GM21528 (cell line): ENCODE data around the gene MX2.

ENCODE experiments used
- ATAC-seq: cut with Tn5 transposase; IDR thresholded peaks from one replicate; pipeline ENCODE4 v1.9.1; 2021; ENCODE audit warnings: mild to moderate bottlenecking, moderate library complexity; ENCODE audit not compliant: unreplicated experiment, low FRiP score

Gene MX2

DNA sequence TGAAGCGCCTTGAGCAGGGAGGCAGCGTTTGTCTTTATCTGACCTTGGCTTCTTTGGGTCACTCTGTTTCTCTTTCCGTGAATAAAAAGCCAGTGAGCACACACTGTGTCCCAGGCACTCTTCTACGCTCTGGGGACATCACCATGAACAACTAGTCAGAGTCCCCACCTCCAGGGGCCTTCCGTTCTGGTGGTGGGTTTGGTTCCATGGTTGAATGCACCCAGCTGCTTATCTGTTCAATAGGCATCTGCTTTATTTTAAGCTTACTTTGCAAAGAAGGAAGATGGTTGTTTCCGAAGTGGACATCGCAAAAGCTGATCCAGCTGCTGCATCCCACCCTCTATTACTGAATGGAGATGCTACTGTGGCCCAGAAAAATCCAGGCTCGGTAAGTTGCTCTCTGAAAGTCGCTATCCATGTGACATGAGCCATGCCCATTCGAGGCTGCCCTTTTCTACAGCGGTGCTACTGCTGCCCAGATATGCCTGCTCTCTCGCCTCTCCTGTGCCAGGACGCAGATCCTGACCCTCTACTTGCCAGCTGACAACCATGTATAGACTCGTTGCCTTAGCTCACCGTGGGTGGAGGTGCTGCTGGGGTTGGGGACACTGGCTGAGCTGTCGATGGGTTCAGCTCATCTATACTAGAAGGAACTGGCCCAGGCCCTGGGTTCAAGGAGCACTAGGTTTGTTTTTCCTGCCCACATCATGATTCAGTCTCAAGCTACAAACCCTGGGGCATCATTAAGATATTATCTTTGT is 70.1 kb downstream of the MX2 start:
- ATAC-seq: no peak

GRCh38 chr21:41432562-41433460 is 71.0 kb downstream of the MX2 start:
- no peak for ATAC-seq

DNA sequence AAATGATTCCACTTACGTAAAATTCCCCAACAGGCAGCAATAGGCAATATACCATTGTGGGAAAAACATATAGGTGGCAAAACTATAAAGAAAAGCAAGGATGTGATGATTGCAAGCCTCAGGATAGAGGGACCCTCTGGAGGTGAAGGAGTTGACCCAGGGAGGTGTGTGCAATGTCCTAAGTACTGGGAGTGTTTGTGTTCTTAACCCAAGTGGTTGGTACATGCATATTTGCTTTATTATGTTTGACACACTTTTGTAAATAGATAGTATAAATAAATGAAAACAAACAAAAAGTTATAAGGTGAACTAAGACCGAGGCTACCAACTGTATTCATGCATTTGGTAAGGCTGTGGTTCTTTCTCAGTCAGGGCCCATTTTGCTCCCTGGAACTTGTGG is 71.7 kb downstream of the MX2 start:
- no peak for ATAC-seq

GRCh38 chr21:41435706-41436105 is 73.9 kb downstream of the MX2 start:
- no peak for ATAC-seq

DNA sequence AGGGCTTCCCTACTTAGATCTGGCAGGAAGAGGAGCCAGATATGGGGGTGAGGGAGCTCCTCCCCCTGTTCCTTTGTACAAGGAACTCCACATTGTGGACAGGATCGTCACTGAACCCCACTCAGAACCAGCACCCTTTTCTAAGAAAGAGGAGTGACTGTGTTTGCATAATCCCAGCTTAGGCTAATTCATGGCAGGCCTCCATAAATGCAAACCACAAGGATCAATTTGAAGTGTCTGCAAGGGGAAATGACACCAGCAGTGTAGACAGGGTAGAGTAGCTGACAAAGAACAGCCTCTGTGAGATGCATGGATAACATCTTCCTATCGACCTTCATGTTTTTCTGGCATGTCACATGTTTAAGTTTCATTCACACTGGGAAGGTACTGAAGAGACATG is 75.9 kb downstream of the MX2 start:
- ATAC-seq: no peak

DNA sequence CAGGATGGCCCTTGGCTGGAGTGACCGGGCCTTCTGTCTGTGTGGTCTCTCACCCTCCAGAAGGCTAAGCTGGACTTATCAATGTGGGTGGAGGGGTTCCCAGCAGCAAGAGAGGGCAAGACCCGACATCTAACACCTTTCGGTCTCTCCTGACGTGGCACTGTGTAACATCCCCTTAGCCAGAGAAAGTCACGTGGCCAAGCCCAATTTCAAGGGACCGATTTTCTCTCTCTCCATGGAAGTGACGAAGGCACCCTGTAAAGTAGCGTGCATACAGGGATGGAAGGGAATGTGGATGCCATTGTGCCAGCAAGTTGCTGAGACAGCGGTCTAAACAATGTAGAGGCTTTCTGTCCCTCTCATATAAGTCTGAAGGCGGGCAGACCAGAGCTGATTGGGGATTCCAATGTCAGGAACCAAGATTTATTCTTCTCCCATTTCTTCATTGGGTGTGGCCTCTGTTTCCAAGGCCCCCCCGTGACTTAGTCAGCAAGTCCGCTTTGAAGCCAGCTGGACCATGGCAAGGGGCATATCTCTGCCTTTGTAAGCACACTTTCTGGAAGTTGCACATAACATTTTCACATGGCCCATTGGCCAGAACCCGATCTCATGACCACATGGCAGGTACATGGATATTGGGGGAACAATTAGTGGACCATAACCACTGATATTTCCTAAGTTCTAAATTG is 76.7 kb downstream of the MX2 start:
- ATAC-seq: no peak

GRCh38 chr21:41439248-41439647 is 77.4 kb downstream of the MX2 start:
- no peak for ATAC-seq

GRCh38 chr21:41441546-41441945 is 79.7 kb downstream of the MX2 start:
- no peak for ATAC-seq

DNA sequence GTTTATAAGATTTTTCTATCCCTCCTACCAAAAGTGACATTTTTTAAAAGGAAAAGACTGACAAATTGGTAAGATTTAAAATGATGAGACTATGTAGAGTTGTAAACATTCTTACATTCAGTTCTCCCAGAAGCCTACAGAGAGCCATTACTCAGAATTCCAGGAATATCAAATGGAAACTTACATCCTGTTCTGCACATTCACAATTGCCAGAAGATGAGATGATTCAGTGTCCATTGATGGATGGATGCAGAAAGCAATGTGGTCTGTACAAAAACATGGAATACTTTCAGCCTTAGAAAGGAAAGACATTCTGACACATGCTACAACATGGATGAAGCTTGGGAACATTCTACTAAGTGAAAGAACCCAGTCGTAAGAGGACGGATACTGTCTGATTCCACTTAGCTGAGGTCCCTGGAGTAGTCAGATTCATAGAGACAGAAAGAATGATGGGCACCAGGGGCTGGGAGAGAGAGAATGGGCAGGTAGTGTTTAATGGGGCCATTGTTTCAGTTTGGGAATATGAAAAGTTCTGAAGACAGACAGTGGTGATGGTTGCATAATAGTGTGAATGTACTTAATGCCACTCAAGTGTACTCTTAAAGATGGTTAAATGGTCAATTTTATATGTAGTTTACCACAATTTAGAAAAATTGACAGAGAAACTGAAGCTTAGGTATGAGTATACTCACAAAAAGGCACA is 80.8 kb downstream of the MX2 start:
- ATAC-seq: no peak

- ATAC-seq: no peak
Measured at GRCh38 chr21:41443562-41443961, 81.7 kb downstream of the MX2 start.

DNA sequence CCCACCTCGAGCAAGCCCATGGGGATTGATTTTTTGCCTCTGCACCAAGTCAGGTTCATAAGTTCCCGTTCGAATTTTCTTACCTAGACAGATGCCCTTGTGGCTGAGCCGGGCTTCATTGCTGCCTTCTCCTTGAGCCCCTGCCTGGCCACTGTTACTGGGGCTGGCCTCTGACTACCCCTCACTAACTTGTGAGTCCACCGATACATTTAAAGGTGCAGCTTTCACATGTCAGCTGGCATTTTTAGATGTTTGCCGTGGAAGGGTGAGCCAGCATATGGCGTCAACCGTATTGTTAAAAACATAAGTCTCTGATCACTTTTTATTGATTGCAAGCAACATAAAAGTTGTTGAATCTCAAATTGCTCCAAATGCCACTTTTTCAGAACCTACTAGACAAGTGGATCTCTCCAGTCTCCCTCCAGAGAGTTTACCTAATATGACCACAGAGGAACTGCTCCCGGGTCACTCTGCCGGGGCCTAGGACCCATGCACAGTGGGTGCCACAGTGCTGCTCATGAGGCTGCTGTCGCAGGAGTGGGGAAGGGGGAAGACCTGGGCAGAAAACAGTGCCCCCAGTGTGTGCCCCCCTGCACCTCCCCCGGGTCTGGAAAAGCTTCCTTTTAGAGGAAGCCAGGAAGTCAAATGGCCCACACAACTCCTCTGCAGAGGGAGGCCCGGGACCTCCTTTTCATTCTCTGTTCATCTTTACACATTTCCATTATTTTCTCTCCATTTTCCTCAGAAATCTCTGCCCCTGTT is 83.1 kb downstream of the MX2 start:
- ATAC-seq: no peak

- no peak for ATAC-seq
Measured at GRCh38 chr21:41445465-41445862, 83.6 kb downstream of the MX2 start.

DNA sequence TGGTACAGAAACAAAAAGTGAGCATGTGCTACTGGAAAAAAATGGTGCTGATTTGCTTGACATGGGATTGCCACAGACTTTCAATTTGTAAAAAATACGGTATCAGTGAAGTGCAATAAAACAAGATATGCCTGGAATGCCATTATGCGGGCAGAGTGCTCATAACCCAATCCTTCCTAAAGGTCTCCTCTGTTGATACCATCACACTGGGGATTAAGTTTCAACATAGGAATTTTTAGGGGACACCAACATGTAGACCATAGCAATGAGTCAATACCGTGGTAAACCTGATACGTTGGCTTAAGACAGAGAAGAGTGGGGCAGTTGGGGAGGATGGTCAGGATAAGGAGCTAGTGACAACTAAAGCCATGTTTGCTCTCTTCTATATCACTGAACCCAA is 84.8 kb downstream of the MX2 start:
- no peak for ATAC-seq

DNA sequence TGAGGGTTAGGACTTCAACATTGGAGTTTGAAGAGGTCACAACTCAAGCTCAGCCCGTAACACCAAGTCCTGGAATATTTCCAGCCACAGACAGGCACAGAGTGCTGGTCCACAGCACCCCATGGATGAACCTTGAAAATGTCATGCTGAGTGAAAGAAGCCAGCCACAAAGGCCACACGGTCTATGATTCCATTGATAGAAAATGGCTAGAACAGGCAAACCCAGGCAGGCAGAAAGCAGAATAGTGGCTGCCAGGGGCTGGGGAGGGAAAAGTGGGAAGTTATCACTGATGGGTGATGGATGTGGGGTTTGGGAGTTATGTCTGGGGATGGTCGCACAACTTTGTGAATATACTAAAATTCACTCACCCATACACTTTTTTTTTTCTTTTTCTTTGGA is 85.5 kb downstream of the MX2 start:
- no peak for ATAC-seq

- ATAC-seq: no peak
Measured at GRCh38 chr21:41449613-41450012, 87.8 kb downstream of the MX2 start.

DNA sequence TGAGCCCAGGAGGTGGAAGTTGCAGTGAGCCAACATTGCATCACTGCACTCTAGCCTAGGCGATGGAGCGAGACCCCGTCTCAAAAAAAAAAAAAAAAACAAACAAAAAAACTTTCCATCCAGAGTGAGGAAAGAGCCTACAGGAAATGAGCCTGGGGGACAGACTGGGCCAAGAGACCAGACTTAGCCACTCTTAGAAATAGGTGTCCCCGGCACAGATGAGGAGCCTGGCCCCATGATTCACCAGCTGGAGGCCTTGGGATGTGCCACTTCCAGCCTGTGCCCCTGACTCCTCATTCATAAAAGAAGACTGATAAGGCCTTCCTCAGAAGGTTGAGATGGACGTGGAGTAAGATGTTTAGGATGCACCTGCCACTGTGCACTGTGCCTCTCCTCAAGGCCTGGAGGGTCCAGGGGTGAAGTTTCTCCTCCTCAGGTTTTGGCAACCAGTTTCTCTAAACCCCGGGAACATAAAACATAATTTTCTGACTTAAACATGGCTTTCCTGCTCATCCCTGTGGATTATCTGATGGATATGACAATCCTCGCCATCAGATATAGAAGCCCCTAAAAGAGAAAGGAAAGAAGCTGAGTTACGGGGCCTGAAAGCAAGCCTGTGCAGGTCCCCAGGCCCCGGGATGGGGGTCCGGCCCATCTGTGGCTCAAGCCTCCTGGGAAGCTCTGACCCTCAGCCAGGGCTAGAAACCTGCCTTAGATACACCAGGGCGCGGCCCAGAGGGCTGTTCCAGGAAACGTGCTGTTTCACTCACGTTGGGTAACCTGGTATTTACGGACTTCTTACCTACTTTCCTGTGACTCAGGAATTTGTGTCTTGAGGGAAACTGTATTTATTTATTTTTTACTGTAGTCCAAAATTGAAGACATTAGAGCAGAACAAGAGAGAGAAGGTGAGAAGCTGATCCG is 90.2 kb downstream of the MX2 start:
- no peak for ATAC-seq

- ATAC-seq: no peak
Measured at GRCh38 chr21:41453198-41453597, 91.4 kb downstream of the MX2 start.

DNA sequence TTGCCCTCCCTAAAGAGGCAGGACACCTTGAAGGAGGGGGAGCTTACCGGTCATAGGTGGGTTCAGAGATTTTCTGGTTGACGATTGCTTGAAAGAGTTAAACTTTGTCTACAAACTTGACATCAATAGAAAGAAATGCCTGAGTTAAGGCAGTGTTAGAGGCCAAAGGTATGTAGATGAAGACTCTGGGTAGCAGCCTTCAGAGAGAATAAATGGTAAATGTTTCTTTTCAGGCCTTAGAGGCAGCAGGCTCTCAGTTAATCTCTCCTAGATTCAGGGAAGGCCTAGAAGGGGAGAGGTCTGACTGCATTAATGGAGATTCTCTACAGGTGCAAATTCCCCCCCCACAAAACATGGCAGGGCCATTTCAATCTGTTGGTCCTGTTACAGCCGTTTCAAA is 91.9 kb downstream of the MX2 start:
- no peak for ATAC-seq

DNA sequence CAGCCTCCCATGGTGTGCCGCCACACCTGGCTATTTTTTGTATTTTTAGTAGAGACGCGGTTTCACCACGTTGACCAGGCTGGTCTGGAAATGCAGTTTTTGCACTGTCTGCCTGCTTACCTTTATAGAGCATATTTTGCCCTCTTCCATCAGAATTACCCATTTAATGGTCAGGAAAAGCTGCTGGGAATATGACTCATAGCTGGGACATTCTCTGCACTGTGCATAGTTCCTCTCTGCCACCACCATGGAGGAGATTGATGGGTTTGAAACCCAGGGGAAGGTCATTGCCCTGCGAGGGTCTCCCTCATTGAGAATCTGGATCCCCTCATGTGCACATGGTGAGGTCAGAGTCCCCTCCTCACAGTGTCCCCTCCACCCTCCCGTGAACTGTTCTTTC is 96.3 kb downstream of the MX2 start:
- no peak for ATAC-seq
